ENCODE measurements around the gene SLC1A7. TPM values are rescaled to one million over a fixed set of nuclear protein-coding genes. Genes with fewer than 3 reads are reported as not detected.
"Not testable (repeated sequence)": the region's sequence is repeated elsewhere in the genome, so short reads cannot be mapped to it uniquely, and the experiment has no call there.

Gene SLC1A7
- polyA plus RNA-seq (2013, experiment 1 of 4): not detected
- polyA plus RNA-seq (2013, experiment 2 of 4): not detected
- polyA plus RNA-seq (2013, experiment 3 of 4): not detected
- not detected for polyA plus RNA-seq (2013, experiment 4 of 4)

- Histone ChIP-seq H3K27ac (ENCODE audit: insufficient read depth, low read depth, low read length, poor library complexity, severe bottlenecking) (no peak within 1 kb of the TSS), H3K9me3 (ENCODE audit: control insufficient read depth, low read length) (peaks cover under 1% of the 10 kb centered on the region), H3K4me1 (ENCODE audit: control insufficient read depth, insufficient read depth, low read length) (peaks cover 11% of the 10 kb centered on the region), H3K36me3 (ENCODE audit: control insufficient read depth, insufficient read depth, low read length) (no peaks in the 10 kb centered on the region), H3K27me3 (ENCODE audit: control insufficient read depth, insufficient read depth, low read length, poor library complexity, severe bottlenecking) (no peaks in the 10 kb centered on the region), H3K4me3 (ENCODE audit: insufficient read depth, low read depth, low read length) (no peak within 1 kb of the TSS)
- 91 to 93% methylated on average over 21 of the region's 21 CpGs for WGBS, 2 experiments
Measured at GRCh38 chr1:53142226-53142853, at the start of gene SLC1A7. Gene SLC1A7, minus strand, starts transcription at chr1:53142638. Its CDS starts 189 bp downstream, at chr1:53142449.

DNA sequence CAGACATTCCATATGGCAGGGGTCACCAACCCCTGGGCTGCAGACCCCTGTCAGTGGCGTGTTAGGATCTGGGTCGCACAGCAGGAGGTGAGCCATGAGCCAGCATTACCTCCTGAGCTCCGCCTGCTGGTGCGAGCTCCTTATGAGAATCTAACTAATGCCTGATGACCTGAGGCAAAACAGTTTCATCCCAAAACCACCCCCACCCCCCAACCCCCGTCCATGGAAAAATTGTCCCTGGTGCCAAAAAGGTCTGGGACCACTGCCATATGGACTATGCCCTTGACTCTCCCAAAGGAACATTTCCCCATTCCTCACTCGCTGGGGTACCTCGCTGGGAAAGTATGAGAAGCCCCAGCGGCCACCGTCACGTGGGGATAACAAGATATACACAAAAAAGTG, 47.8 kb upstream of the SLC1A7 start:
- 78 to 81% methylated on average over 10 of the region's 10 CpGs for WGBS, 2 experiments
- Histone ChIP-seq H3K27ac (ENCODE audit: insufficient read depth, low read depth, low read length, poor library complexity, severe bottlenecking) (no peak overlapping the region), H3K4me3 (ENCODE audit: insufficient read depth, low read depth, low read length) (no peak overlapping the region), H3K9me3 (ENCODE audit: control insufficient read depth, low read length) (no peaks in the 10 kb centered on the region), H3K4me1 (ENCODE audit: control insufficient read depth, insufficient read depth, low read length) (no peaks in the 10 kb centered on the region), H3K36me3 (ENCODE audit: control insufficient read depth, insufficient read depth, low read length) (no peaks in the 10 kb centered on the region), H3K27me3 (ENCODE audit: control insufficient read depth, insufficient read depth, low read length, poor library complexity, severe bottlenecking) (peaks cover under 1% of the 10 kb centered on the region)

GRCh38 chr1:53189061-53189460, 46.6 kb upstream of the SLC1A7 start:
- Histone ChIP-seq H3K27ac (ENCODE audit: insufficient read depth, low read depth, low read length, poor library complexity, severe bottlenecking) (no peak overlapping the region), H3K9me3 (ENCODE audit: control insufficient read depth, low read length) (no peaks in the 10 kb centered on the region), H3K4me1 (ENCODE audit: control insufficient read depth, insufficient read depth, low read length) (no peaks in the 10 kb centered on the region), H3K36me3 (ENCODE audit: control insufficient read depth, insufficient read depth, low read length) (no peaks in the 10 kb centered on the region), H3K4me3 (ENCODE audit: insufficient read depth, low read depth, low read length) (no peak overlapping the region), H3K27me3 (ENCODE audit: control insufficient read depth, insufficient read depth, low read length, poor library complexity, severe bottlenecking) (no peaks in the 10 kb centered on the region)
- whole genome bisulfite sequencing, 2 experiments: 92 to 93% methylated on average over 5 of the region's 5 CpGs

- Histone ChIP-seq H3K4me3 (ENCODE audit: insufficient read depth, low read depth, low read length) (no peak overlapping the region), H3K27me3 (ENCODE audit: control insufficient read depth, insufficient read depth, low read length, poor library complexity, severe bottlenecking) (no peaks in the 10 kb centered on the region), H3K4me1 (ENCODE audit: control insufficient read depth, insufficient read depth, low read length) (no peaks in the 10 kb centered on the region), H3K36me3 (ENCODE audit: control insufficient read depth, insufficient read depth, low read length) (no peaks in the 10 kb centered on the region), H3K9me3 (ENCODE audit: control insufficient read depth, low read length) (no peaks in the 10 kb centered on the region), H3K27ac (ENCODE audit: insufficient read depth, low read depth, low read length, poor library complexity, severe bottlenecking) (no peak overlapping the region)
- 93 to 96% methylated on average over 4 of the region's 4 CpGs for WGBS, 2 experiments
Measured at GRCh38 chr1:53188099-53188498, 45.7 kb upstream of the SLC1A7 start.

DNA sequence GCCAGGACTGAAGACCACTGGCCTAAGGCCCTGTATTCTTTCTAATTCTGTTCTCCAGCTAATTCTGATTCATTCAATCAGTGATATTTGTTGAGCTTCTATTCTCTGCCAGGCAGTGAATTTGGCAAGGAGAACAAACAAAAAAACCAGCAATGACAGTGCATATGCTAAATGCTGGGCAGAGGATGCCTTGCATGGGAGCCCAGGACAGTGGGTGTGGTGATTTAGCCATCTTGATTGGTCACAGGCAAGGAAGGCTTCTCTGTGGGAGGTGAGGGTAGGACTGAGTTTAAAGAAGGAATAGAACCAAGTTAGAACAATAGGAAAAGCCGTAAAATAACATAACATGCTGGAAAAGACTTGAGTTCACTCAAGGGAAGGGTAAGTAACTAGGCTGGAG, 45.0 kb upstream of the SLC1A7 start:
- Histone ChIP-seq H3K27me3 (ENCODE audit: control insufficient read depth, insufficient read depth, low read length, poor library complexity, severe bottlenecking) (no peaks in the 10 kb centered on the region), H3K36me3 (ENCODE audit: control insufficient read depth, insufficient read depth, low read length) (no peaks in the 10 kb centered on the region), H3K27ac (ENCODE audit: insufficient read depth, low read depth, low read length, poor library complexity, severe bottlenecking) (no peak overlapping the region), H3K4me1 (ENCODE audit: control insufficient read depth, insufficient read depth, low read length) (no peaks in the 10 kb centered on the region), H3K9me3 (ENCODE audit: control insufficient read depth, low read length) (no peaks in the 10 kb centered on the region), H3K4me3 (ENCODE audit: insufficient read depth, low read depth, low read length) (no peak overlapping the region)
- 79 to 86% methylated on average over 1 of the region's 1 CpG for WGBS, 2 experiments

- Histone ChIP-seq H3K27ac (ENCODE audit: insufficient read depth, low read depth, low read length, poor library complexity, severe bottlenecking) (no peak overlapping the region), H3K4me1 (ENCODE audit: control insufficient read depth, insufficient read depth, low read length) (no peaks in the 10 kb centered on the region), H3K36me3 (ENCODE audit: control insufficient read depth, insufficient read depth, low read length) (no peaks in the 10 kb centered on the region), H3K4me3 (ENCODE audit: insufficient read depth, low read depth, low read length) (no peak overlapping the region), H3K27me3 (ENCODE audit: control insufficient read depth, insufficient read depth, low read length, poor library complexity, severe bottlenecking) (no peaks in the 10 kb centered on the region), H3K9me3 (ENCODE audit: control insufficient read depth, low read length) (no peaks in the 10 kb centered on the region)
- 85 to 86% methylated on average over 3 of the region's 3 CpGs for WGBS, 2 experiments
Measured at GRCh38 chr1:53186533-53186932, 44.1 kb upstream of the SLC1A7 start.

DNA sequence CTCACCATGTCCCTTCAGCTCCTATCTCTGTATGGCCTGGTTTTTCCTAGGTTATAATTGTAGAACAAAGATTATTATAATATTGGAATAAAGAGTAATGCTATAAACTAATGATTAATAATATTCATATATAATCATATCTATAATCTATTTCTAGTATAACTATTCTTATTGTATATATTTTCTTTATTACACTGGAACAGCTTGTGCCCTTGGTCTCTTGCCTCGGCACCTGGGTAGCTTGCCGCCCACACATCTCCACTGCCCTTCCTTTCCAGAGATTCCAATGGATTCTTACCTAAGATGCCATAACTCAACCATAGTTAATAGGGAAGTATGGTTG, 43.5 kb upstream of the SLC1A7 start:
- not testable (repeated sequence) for H3K9me3 ChIP-seq (ENCODE audit: control insufficient read depth, low read length); H3K27me3 ChIP-seq (ENCODE audit: control insufficient read depth, insufficient read depth, low read length, poor library complexity, severe bottlenecking); H3K4me1 ChIP-seq (ENCODE audit: control insufficient read depth, insufficient read depth, low read length); H3K27ac ChIP-seq (ENCODE audit: insufficient read depth, low read depth, low read length, poor library complexity, severe bottlenecking); H3K4me3 ChIP-seq (ENCODE audit: insufficient read depth, low read depth, low read length); H3K36me3 ChIP-seq (ENCODE audit: control insufficient read depth, insufficient read depth, low read length)
- 83 to 88% methylated on average over 2 of the region's 2 CpGs for WGBS, 2 experiments

GRCh38 chr1:53183095-53183990, 40.9 kb upstream of the SLC1A7 start:
- no peak overlapping the region for H3K4me3 ChIP-seq (ENCODE audit: insufficient read depth, low read depth, low read length)
- H3K27me3 ChIP-seq (ENCODE audit: control insufficient read depth, insufficient read depth, low read length, poor library complexity, severe bottlenecking): no peaks in the 10 kb centered on the region
- no peaks in the 10 kb centered on the region for H3K4me1 ChIP-seq (ENCODE audit: control insufficient read depth, insufficient read depth, low read length)
- no peak overlapping the region for H3K27ac ChIP-seq (ENCODE audit: insufficient read depth, low read depth, low read length, poor library complexity, severe bottlenecking)
- 86 to 88% methylated on average over 6 of the region's 6 CpGs for WGBS, 2 experiments
- H3K36me3 ChIP-seq (ENCODE audit: control insufficient read depth, insufficient read depth, low read length): no peaks in the 10 kb centered on the region
- no peaks in the 10 kb centered on the region for H3K9me3 ChIP-seq (ENCODE audit: control insufficient read depth, low read length)

DNA sequence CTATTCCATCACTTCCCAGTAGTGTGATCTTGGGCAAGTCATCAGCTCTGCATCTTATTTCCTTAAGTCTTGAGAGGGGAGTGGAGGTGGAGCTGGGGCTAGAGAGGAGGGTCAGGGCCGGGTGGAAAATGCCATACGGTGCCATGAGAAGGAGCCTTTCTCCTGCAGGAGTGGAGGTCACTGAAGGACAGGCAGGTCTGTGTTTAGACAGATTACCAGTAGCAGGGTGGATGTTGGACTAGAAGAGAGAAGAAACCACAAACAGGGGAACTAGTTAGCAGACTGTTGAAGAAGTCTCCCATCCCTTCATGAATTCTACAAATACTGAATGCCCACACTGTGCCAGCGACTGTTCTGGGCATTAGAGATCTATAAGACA, 40.3 kb upstream of the SLC1A7 start:
- Histone ChIP-seq H3K27me3 (ENCODE audit: control insufficient read depth, insufficient read depth, low read length, poor library complexity, severe bottlenecking) (no peaks in the 10 kb centered on the region), H3K36me3 (ENCODE audit: control insufficient read depth, insufficient read depth, low read length) (no peaks in the 10 kb centered on the region), H3K9me3 (ENCODE audit: control insufficient read depth, low read length) (no peaks in the 10 kb centered on the region), H3K4me1 (ENCODE audit: control insufficient read depth, insufficient read depth, low read length) (no peaks in the 10 kb centered on the region), H3K4me3 (ENCODE audit: insufficient read depth, low read depth, low read length) (no peak overlapping the region), H3K27ac (ENCODE audit: insufficient read depth, low read depth, low read length, poor library complexity, severe bottlenecking) (no peak overlapping the region)
- WGBS, 2 experiments: 90% methylated on average over 3 of the region's 3 CpGs

- 35 to 41% methylated on average over 16 of the region's 16 CpGs for WGBS, 2 experiments
- Histone ChIP-seq H3K4me3 (ENCODE audit: insufficient read depth, low read depth, low read length) (no peak overlapping the region), H3K27me3 (ENCODE audit: control insufficient read depth, insufficient read depth, low read length, poor library complexity, severe bottlenecking) (no peaks in the 10 kb centered on the region), H3K36me3 (ENCODE audit: control insufficient read depth, insufficient read depth, low read length) (no peaks in the 10 kb centered on the region), H3K4me1 (ENCODE audit: control insufficient read depth, insufficient read depth, low read length) (no peaks in the 10 kb centered on the region), H3K27ac (ENCODE audit: insufficient read depth, low read depth, low read length, poor library complexity, severe bottlenecking) (no peak overlapping the region), H3K9me3 (ENCODE audit: control insufficient read depth, low read length) (no peaks in the 10 kb centered on the region)
Measured at GRCh38 chr1:53182111-53182593, 39.7 kb upstream of the SLC1A7 start.

Measured in ectodermal cell (in vitro differentiated cells).